Right lobe of liver (tissue), 6 donors: ENCODE data around the gene BCL10. TPM values are rescaled to one million over a fixed set of nuclear protein-coding genes. Genes with fewer than 3 reads are reported as not detected.
A peak's percentile ranks its signal among the peaks of the same experiment; 100 is the strongest.

Experiments used
- ATAC-seq, 4 donors: fragments of 200-7000 bp; cut with Tn5 transposase; one replicate each; pipeline ENCODE4 v1.9.1; 2020; ENCODE audit warnings: mild to moderate bottlenecking in 4 of 4, moderate library complexity in 4 of 4
- DNase-seq, 3 donors: peaks; one replicate each; pipeline ENCODE4 v3.0.0-alpha.2; 2020
- H3K27ac ChIP-seq, 3 donors: fragments of 200-600 bp; one replicate each; pipeline ENCODE4 v1.8.0; 2022
- H3K27me3 ChIP-seq, 2 donors: fragments of 200-600 bp; one replicate each; pipeline ENCODE4 v1.8.0; 2022
- H3K36me3 ChIP-seq, 4 donors: fragments of 200-600 bp; sonication (generic) in 1 of 4; one replicate each; pipeline versions ENCODE4 v1.5.1 to v1.8.0; 2017 to 2022; ENCODE audit warnings: control low read depth in 1 of 4
- H3K4me1 ChIP-seq, 4 donors: fragments of 200-600 bp; sonication (generic) in 1 of 4; one replicate each; pipeline versions ENCODE4 v1.5.1 to v1.8.0; 2017 to 2022; ENCODE audit warnings: control low read depth in 1 of 4
- H3K4me3 ChIP-seq, 3 donors: fragments of 200-600 bp; one replicate each; pipeline ENCODE4 v1.8.0; 2022
- H3K9me3 ChIP-seq, 4 donors: fragments of 200-600 bp; sonication (generic) in 1 of 4; one replicate each; pipeline versions ENCODE4 v1.5.1 to v1.8.0; 2017 to 2022; ENCODE audit warnings: control low read depth in 1 of 4
- POLR2A ChIP-seq: fragments of 450-650 bp; IDR thresholded peaks from one replicate; pipeline ENCODE4 v1.6.1; 2017; ENCODE audit warnings: antibody characterized with exemption, mild to moderate bottlenecking
- WGBS: methylation state at CpG from one replicate; pipeline ENCODE4 v1.1.6; 2018; ENCODE audit warnings: low coverage, low lambda C conversion rate; ENCODE audit not compliant: insufficient coverage; ENCODE audit errors: missing lambda C conversion rate; 5-methylcytosine and 5-hydroxymethylcytosine counted together
- intact Hi-C, 2 donors: fragments of 100-400 bp; cut with DNase I; formaldehyde crosslinking; loops; one replicate each; pipeline versions ENCODE4 v1.11.2 to v1.14.1; 2022
- total RNA-seq, 6 experiments: library from RNA; depleted of rRNA in 2 of 6; stranded (reverse); fragments of >200 nt in 2 of 6; fragmentation: NEBNext Ultra II Directional in 3 of 6; extraction: Animal tissue kit (Norgen Biotek cat#: 25700) in 3 of 6; gene quantifications; one replicate each; pipeline versions ENCODE4 v1.1.0 to v1.2.4, GENCODE V29; 2016 to 2023
- TF ChIP-seq, protein P1 (sequence below), 4 donors: fragments of 200-600 bp in 3 of 4; fragments of 450-650 bp in 1 of 4; IDR thresholded peaks; one replicate each; pipeline versions ENCODE4 v1.5.1 to v1.8.0; 2016 to 2022; ENCODE audit warnings: antibody characterized with exemption in 4 of 4, mild to moderate bottlenecking in 2 of 4
- donor health status: DM: no; HTN: yes; CAD: no.
- donor health status: DM: no; HTN: no; CAD: no.
- donor health status: DM: no; HTN: no; CAD: no.
- donor health status: DM: no; HTN: yes; CAD: no.
- donor health status: DM: no; HTN: yes; CAD: no.

Gene BCL10
- total RNA-seq, 6 experiments from 2014 or later: 7.3 to 14.1 (median 9.1) TPM

DNA sequence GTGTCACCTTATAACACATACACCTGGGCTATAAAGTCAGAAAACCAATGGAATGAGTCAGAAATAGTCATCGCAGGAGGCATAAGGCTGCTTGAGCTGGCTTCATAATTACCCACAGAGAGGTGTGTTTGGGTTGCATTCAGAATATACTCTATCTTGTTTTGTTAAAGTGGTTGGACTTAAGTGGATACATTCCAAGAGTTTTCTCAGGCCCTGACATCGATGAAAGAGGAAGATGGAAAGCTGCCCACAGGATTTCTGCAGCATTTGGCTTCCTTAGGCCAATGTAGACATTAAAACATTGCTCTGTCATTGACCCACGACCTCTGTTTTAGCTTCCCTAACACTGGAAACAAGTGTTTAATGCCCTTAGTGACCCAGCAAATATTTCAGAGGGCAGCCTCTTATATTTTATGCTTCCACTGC lies 18.6 kb upstream of the BCL10 start:
- Histone ChIP-seq H3K9me3 (no peaks in the 10 kb centered on the region), H3K4me3 (no peak overlapping the region), H3K36me3 (no peaks in the 10 kb centered on the region), H3K27ac (no peak overlapping the region), H3K4me1 (no peaks in the 10 kb centered on the region), H3K27me3 (no peaks in the 10 kb centered on the region)
- WGBS: 50% methylated on average over 3 of the region's 3 CpGs
- peak in 1 of 4 donors; percentile 35 for ATAC-seq
- TF ChIP-seq POLR2A: no peak
- TF ChIP-seq, protein P1, sequence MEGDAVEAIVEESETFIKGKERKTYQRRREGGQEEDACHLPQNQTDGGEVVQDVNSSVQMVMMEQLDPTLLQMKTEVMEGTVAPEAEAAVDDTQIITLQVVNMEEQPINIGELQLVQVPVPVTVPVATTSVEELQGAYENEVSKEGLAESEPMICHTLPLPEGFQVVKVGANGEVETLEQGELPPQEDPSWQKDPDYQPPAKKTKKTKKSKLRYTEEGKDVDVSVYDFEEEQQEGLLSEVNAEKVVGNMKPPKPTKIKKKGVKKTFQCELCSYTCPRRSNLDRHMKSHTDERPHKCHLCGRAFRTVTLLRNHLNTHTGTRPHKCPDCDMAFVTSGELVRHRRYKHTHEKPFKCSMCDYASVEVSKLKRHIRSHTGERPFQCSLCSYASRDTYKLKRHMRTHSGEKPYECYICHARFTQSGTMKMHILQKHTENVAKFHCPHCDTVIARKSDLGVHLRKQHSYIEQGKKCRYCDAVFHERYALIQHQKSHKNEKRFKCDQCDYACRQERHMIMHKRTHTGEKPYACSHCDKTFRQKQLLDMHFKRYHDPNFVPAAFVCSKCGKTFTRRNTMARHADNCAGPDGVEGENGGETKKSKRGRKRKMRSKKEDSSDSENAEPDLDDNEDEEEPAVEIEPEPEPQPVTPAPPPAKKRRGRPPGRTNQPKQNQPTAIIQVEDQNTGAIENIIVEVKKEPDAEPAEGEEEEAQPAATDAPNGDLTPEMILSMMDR (IDR thresholded peaks at IDR 0.05): no peak
- no peak for DNase-seq
- intact Hi-C loops: no loop called here

DNA sequence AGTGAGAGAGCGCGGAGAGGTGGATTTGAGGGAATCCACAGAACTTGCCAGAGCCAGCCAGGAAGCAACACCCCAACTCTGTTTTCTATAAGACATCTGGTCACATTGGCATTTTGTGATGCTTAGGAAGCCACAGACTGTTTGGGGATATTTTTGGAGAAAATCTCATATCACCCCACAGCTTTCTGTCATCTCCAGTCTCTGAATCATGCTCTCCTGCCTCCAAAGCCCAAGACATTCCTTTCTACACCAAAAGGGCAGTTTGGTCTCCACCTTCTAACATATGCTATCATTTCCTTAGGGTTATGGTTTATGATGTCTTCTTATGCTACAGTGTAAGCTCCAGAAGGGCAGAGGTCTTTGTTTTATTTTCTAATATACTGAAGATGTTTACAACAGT lies 14.4 kb upstream of the BCL10 start:
- no peak overlapping the region for H3K4me3 ChIP-seq
- H3K27ac ChIP-seq: no peak overlapping the region
- no peak for DNase-seq
- H3K36me3 ChIP-seq: no peaks in the 10 kb centered on the region
- no peaks in the 10 kb centered on the region for H3K27me3 ChIP-seq
- TF ChIP-seq, protein P1 (IDR thresholded peaks at IDR 0.05): no peak
- TF ChIP-seq POLR2A: no peak
- intact Hi-C loops: no loop called here
- H3K9me3 ChIP-seq: no peaks in the 10 kb centered on the region
- WGBS: 93% methylated on average over 2 of the region's 2 CpGs
- no peak for ATAC-seq
- no peaks in the 10 kb centered on the region for H3K4me1 ChIP-seq

GRCh38 chr1:85289848-85290335 lies 13.5 kb upstream of the BCL10 start:
- intact Hi-C loops: no loop called here
- Histone ChIP-seq H3K27me3 (no peaks in the 10 kb centered on the region), H3K4me3 (no peak overlapping the region), H3K36me3 (no peaks in the 10 kb centered on the region), H3K9me3 (no peaks in the 10 kb centered on the region), H3K4me1 (no peaks in the 10 kb centered on the region), H3K27ac (no peak overlapping the region)
- ATAC-seq: no peak
- TF ChIP-seq POLR2A: no peak
- TF ChIP-seq, protein P1 (IDR thresholded peaks at IDR 0.05): no peak
- no peak for DNase-seq
- 74% methylated on average over 3 of the region's 4 CpGs for WGBS

- ATAC-seq (no peak), DNase-seq (no peak)
- Histone ChIP-seq H3K36me3 (no peaks in the 10 kb centered on the region), H3K4me3 (no peak overlapping the region), H3K27me3 (no peaks in the 10 kb centered on the region), H3K9me3 (no peaks in the 10 kb centered on the region), H3K4me1 (no peaks in the 10 kb centered on the region), H3K27ac (no peak overlapping the region)
- 68% methylated on average over 6 of the region's 9 CpGs for WGBS
- intact Hi-C loops: no loop called here
- TF ChIP-seq, protein P1 (IDR thresholded peaks at IDR 0.05): no peak
- no peak for TF ChIP-seq POLR2A
Observed at GRCh38 chr1:85289207-85289847, 12.9 kb upstream of the BCL10 start.
